H1 (cell line): ENCODE measurements around the gene SLC16A9. TPM values are rescaled to one million over a fixed set of nuclear protein-coding genes. Genes with fewer than 3 reads are reported as not detected.

Source experiments
- BCL11A ChIP-seq, 2 experiments: IDR thresholded peaks; one replicate each; pipeline ENCODE4 v1.6.1; 2011; ENCODE audit warnings: low read depth in 2 of 2, low read length in 2 of 2, mild to moderate bottlenecking in 2 of 2
- CHD7 ChIP-seq: fragments of 300-600 bp; sonication (generic); IDR thresholded peaks from 2 replicates; pipeline ENCODE4 v1.7.1; 2012; ENCODE audit warnings: low read length, moderate library complexity, mild to moderate bottlenecking, inconsistent platforms; ENCODE audit not compliant: insufficient replicate concordance
- SUZ12 ChIP-seq: fragments of 200-600 bp; sonication (generic); IDR thresholded peaks from 2 replicates; pipeline ENCODE4 v1.6.1; 2012; ENCODE audit warnings: mild to moderate bottlenecking, inconsistent platforms, low read length, moderate library complexity, mixed read lengths
- TCF12 ChIP-seq: IDR thresholded peaks from 2 replicates; pipeline ENCODE4 v1.6.1; 2011; ENCODE audit warnings: low read depth, mild to moderate bottlenecking, low read length
- polyA plus RNA-seq, 7 experiments: library from polyadenylated mRNA; depleted of rRNA in 3 of 7; stranded (reverse) in 5 of 7; unstranded in 2 of 7; fragments of >200 nt in 5 of 7; fragments of 200-250 nt in 2 of 7; gene quantifications; 1 replicate in 5 of 7; 2 replicates in 1 of 7; 4 replicates in 1 of 7; pipeline versions ENCODE4 v1.2.1 to v1.2.3, GENCODE V29; 2011 to 2013; ENCODE audit warnings: missing spikeins in 2 of 7, mixed read lengths in 2 of 7
- total RNA-seq: library from RNA; stranded (reverse); fragmentation: NEBNext Ultra II Directional; extraction: Animal tissue kit (Norgen Biotek cat#: 25700); gene quantifications from 2 replicates; pipeline ENCODE4 v1.2.1, GENCODE V29; 2021

SLC16A9 gene
- total and polyA plus RNA-seq, 2 of the 8 experiments (the other 6 are each of a cell fraction or from before 2014, with no cell fraction given) = 11.2 to 20.5 TPM

DNA sequence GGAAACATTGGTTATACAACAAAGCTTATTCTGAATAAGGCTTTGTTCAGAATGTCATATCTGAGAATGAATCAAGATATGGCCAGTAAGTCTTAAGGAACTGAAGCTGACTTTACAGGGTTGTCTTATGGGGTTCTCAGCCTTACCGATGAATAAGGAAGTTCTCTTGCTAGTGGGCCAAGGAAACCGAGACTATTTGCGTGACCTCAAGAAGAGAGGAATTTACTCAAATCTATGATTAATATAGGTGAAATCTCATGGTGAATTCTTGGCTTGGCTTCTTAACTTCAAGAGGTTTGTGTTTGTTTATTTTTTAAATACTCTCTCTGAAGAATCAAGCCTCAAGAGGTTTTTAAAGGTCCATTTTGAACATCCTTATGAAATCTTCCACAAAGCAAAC, 48.3 kb upstream of the SLC16A9 start (continued):
- TF ChIP-seq CHD7 (no peak), TCF12 (no peak), BCL11A (IDR thresholded peaks at IDR 0.05; ENCODE audit: low read depth in 2 of 2, low read length in 2 of 2) (no peak), SUZ12 (no peak)
- TF ChIP-seq, all 59 proteins: peak for 0
